GM21381 (cell line): ENCODE results near the gene SHB.

Experiments used
- ATAC-seq: cut with Tn5 transposase; IDR thresholded peaks from one replicate; pipeline ENCODE4 v1.9.1; 2021; ENCODE audit warnings: mild to moderate bottlenecking, moderate library complexity; ENCODE audit not compliant: unreplicated experiment

SHB gene

DNA sequence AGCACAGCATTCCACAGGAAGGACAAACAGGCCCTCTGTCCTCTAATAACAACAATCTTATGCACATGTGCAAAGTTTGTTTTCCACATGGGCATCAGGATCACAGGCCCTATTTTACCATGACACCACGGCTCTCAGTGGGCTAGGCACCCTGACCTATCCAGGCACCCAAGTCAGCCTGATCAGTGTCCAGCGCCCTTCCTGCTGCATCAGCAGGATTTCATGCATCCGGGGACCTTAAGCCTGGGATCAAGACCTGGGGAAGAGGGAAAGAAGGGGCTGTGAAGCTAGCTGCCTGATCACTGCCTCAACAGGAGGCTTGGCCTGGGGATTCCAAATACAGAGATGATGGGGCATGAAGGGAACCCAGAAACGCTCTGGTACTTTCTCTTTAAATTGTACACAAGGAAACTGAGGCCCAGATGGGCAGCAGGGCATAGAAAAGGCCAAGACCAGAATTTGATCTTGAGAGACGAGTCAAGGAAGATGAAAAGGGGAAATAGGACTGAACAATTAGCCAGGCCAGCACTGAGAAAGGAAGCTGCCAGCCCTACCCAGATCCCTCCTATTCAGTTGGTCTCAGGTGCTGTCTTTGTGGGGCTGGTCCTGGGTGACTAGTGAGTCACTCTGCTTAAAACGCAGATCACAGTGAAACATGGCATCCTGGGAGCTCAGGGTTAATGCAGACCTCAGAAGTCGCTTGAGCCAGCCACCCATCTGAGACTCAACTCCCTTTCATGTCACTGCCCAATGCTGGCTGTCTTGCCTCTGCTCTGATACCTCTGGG is 57.9 kb downstream of the SHB start:
- ATAC-seq, result no peak

DNA sequence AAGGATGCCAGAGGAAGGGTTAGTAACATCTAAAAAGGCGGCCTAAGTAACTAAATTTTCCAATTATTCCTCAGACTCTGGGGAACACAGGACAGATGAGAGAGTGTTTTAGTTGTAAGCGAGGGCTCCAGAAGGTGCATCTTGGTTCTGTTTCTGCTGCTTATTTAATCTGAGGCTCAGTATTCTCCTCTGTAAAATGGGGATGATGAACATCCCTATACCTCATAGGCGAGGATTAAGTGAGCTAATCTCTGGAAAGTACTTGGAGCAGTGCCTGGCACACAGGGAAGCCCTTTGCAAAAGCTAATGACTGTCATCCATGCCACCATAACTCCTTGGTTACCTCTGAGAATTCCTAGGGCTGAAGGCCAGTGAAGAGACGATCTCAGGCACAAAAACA is 59.0 kb downstream of the SHB start:
- no peak for ATAC-seq

DNA sequence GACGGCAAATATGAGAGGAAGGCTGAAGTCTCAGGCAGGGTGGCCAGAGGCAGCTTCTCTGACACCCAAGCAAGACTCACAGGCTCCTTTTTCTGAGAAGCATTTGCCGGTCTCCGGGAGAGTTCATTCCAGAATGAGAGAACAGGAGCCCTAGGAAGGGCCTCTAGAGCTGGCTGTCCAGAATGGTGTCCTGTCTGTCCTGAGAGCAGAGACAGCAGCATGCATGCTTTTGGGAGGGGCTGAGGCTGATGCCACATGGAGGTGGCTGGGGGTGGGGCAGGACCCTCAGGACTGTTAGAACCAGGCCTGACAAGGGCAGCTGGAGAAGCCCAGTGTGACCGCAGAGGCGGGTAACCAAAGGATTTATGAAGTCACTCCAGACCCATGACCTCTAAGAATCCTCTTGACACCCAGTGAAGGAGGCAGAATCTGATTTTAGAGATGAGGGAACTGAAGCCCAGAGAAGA is 60.0 kb downstream of the SHB start:
- no peak for ATAC-seq

- ATAC-seq, result peak; percentile 89
Observed at GRCh38 chr9:38008168-38009034, 60.6 kb downstream of the SHB start.

DNA sequence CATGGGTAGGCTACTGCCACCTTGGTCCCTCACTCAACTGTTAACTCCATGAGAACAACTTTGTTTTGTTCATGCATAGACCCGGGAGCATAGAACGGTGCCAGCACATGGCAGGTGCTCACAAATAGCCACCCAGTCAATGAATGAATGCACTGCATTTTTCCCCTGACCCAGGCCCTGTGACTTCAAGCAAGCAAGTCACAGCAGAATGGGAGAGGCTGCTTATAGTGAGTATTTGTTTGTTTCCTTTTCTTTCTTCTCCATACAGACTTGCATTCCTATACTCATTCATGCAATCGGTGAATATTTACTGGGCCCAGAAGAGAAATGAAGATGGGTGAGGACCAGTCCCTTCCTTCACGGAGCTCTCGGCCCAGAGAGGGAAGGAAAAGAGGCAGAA is 62.0 kb downstream of the SHB start:
- no peak for ATAC-seq

DNA sequence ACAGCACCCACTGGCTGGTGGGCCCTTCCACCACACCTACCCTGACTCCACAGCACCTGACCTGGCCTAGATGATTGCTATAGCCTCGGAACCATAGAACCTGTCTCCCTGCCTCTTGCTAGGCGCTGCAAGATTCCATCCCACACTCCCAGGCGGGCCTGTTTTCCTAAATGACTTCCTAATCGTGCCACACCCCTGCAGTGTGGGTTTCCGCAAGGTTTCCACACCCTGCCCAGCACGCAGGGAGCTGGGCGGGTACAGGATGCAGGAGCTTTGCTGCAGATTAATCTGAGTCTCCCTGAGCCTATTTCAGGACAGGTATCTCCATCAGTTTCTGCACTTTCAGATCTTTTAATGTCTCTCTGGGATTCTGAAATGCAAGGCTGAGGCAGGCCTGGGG is 62.9 kb downstream of the SHB start:
- ATAC-seq, result no peak

GRCh38 chr9:38004809-38005560 is 64.0 kb downstream of the SHB start:
- ATAC-seq, result no peak

DNA sequence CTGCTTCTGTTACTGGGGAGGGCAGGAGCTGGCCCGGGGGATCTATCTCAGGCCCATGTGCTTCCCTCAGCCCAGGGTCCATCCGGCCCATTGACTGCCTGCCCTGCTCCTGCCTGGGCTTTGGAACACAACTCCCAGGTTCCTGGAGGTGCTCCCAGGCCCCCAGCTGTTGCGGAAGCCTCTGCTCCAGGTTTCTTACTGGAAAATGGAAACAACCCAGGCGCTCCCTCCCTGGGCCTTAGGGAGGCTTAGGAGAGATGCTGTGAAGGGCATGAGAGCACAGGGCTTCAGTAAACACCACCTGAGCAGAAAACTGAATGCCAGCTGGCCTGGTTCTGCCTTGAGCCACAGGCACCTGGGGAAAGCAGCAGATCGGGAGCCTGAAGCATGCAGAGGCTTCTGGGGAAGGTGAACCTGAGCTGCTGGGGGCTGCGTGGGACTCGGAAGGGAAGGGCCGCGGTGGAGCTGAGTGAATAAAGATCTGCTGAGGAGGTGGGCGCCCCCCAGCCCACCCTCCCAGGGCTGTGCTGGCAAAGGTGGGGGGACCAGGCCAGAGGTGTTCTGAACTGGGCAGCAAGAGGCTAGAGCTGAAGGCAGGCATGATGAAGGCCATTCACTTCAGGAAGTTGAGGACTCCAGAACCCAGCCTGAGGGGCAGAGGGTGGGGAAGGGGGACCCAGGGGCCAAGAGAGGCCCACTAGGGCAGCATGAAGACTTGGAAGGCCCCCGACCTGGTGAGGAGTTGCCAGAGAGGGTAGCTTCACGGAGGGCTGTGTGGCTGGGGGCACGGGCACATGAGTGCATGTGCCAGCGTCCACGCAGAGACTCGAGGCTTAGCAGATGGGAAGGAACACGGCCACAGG is 64.8 kb downstream of the SHB start:
- ATAC-seq, result no peak

GRCh38 chr9:38003230-38003629 is 65.8 kb downstream of the SHB start:
- ATAC-seq, result no peak

DNA sequence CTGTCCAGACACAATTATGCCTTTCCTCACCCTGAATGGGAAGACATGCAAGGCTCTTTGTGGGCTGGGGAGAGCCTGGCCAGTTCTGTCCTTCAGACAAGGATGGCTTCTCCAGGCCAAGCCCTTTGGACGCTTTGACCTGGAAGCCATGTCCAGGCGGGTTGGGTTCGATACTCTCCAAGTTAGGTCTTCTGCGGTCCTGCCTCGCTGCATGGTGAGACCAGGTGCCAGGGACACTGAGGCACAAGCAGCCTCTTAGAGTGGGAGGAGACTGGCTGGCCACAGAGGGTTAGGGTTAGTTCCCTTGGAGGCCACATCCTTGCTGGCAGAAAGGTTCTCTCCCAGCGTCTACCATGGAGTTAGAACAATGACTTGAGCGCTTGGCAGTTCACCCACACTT is 67.6 kb downstream of the SHB start:
- no peak for ATAC-seq

GRCh38 chr9:38000735-38001134 is 68.3 kb downstream of the SHB start:
- no peak for ATAC-seq

GRCh38 chr9:38000332-38000731 is 68.7 kb downstream of the SHB start:
- no peak for ATAC-seq

- ATAC-seq, result no peak
Observed at GRCh38 chr9:37999588-38000189, 69.3 kb downstream of the SHB start.

DNA sequence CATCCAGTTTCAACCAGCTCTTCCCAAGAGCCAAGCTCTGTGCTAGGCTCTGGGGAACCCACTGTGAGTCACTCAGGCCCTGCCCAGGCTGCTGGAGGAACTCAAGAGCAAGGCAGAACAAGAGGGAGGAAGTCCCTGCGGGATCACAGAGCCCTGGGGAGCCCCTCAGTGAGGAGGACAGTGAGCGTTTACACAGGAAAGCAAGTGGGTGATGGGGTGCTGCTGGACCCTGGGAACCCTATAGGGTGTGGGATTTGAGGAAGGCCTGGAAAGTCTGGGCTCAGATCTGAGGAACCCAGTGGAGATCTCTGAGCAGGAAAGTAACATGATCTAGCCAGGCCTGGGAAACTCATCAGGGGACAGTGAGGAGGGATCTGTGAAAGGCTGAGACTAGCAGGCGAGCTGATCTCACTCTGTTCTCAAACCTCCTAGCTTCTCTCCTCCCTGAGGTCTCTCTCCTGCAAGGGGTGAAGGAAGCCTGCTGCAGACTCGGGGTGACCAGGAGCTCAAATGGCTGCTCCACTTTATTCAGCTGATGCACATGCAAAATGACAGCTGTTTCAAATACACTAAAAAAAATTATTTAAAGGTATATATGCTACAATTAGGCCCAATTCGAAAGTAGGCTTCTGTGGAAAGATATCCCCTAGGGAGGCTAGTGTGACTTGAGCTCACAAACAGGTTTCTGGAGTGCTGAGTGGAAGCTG is 70.0 kb downstream of the SHB start:
- no peak for ATAC-seq

DNA sequence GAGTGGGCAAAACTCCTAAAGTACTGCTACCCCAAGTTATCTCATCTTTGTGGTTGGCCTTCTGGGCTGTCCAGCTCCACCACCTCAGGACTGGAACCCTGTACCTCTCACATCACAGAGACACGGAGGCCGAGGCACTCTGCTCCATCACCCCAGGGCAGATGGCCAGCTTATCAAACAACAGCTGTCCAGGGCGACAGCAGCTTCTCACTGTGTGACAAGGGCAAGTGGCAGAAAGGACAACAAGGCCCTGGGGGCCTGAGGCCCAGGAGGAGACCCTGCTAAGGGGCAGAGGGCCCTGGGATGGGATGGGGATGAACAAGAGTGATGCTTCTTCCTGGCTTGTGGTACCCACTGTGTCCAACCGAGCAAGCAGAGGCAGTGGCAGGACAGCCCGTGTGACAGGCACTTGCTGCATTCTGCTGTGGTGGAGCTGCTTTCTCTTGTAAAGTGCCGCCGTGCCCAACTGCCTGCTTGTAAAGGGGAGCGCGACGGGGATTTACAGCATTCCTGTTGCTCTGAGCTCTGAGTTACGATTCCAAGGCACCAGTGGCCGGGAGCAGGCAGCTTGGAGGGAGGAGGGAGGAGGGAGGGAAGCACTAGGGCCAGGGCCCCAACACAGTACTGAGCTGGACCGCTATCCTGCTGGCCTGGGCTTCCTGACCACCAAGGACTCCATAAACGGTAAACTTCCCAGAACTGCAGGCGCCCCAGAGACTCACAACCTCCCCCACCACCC is 71.2 kb downstream of the SHB start:
- ATAC-seq, result no peak

DNA sequence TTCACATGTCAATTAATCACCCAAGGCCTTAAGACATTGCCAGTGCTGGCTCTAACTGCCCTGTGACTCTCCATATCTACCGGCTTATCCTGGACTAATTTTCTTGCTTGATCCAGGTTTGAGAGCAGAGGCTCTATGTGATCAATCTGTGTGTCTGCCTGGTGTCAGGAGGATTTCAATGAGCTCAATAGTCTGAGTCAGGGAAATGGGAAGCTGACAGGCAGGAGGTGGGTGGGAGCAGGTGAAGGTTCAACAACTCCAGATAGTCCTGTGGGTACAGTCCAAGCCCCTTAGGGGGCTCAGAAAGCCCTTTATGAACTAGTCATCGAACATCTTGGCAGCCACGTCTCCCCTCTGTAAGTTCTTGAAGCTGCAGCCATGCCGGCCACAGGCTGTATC is 72.2 kb downstream of the SHB start:
- no peak for ATAC-seq

DNA sequence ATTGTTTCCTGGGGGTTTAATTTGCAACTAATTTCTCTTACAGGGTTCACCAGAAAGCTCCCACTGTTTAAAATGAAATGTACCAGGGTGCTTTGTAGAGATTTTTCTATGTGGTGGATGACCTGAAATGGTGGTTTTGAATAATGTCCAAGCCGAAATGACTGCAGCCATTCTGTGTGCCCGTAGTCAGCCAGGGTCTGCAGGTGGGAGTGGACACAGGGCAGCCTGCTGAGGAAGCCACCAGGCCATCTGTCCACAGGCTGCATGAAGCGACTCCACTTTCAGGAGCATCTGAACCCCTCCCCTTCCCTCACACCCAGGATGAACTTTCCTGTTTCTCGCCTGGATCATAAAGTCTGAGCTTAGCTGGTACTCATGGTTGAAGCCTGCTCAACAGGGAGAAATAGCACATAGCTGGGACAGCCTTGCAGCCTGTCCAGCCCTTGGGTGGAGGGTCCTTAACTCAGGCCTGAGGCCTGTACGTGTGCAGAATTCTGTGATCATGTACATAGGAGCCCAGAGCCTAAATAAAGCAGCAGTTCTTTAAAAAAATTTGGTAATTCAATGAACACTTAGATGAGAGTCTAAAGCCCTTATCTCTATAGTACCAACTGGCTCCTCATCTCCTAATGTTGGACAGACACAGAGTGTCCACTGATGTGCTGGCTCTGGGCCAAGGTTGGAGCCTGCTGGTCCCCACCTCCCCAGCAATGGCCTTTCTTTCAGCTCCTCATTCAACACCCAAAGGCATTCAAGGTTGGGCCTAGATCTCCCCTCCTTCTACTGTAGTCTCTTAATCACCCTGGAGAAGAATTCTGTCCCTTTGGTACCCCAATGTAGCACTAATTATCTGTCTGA is 72.8 kb downstream of the SHB start:
- ATAC-seq, result no peak

GRCh38 chr9:37995348-37995737 is 73.7 kb downstream of the SHB start:
- ATAC-seq, result no peak
